Vein endothelial cell (primary cell): ENCODE data around the gene CTXND2. TPM values are rescaled to one million over a fixed set of nuclear protein-coding genes. Genes with fewer than 3 reads are reported as not detected.

Experiments
- total RNA-seq: library from RNA; depleted of rRNA; stranded (reverse); fragments of >200 nt; gene quantifications from 2 replicates; pipeline ENCODE4 v1.2.3, GENCODE V29; 2012

CTXND2 gene
- total RNA-seq: not detected in 2 replicates

GRCh38 chr1:150887018-150887417, at the start of gene CTXND2:
CTXND2 (plus strand) TSS chr1:150887136; CDS start chr1:150912315, 25,179 bp downstream.

GRCh38 chr1:150926097-150926741, 39.3 kb downstream of the CTXND2 start, which contains the start of gene SETDB1:
SETDB1 (plus strand) TSS chr1:150926363; CDS start chr1:150927715, 1,352 bp downstream.

Other genes starting within 250 kb of the CTXND2 start
- 24.2 and 29.9 TPM in 2 replicates for gene GOLPH3L, start 190.0 kb upstream of the CTXND2 start, total RNA-seq
- 0.10 and 0.33 TPM in 2 replicates for gene HORMAD1, start 166.2 kb upstream of the CTXND2 start, total RNA-seq
- 19.6 and 27.0 TPM in 2 replicates for gene CTSS, start 121.4 kb upstream of the CTXND2 start, total RNA-seq
- gene CTSK, start 78.9 kb upstream of the CTXND2 start, total RNA-seq: 2.0 and 3.7 TPM in 2 replicates
- gene ARNT, start 10.5 kb upstream of the CTXND2 start, total RNA-seq: 30.1 and 38.2 TPM in 2 replicates
- 44.4 and 45.6 TPM in 2 replicates for gene SETDB1, start 39.2 kb downstream of the CTXND2 start, total RNA-seq
- gene CERS2, start 87.7 kb downstream of the CTXND2 start, total RNA-seq: 129 and 138 TPM in 2 replicates
- gene ANXA9, start 95.2 kb downstream of the CTXND2 start, total RNA-seq: not detected in 2 replicates
- 13.6 and 15.4 TPM in 2 replicates for gene MINDY1, start 119.8 kb downstream of the CTXND2 start, total RNA-seq
- 6.4 and 8.8 TPM in 2 replicates for gene PRUNE1, start 121.3 kb downstream of the CTXND2 start, total RNA-seq
- not detected in 2 replicates for gene BNIPL, start 149.4 kb downstream of the CTXND2 start, total RNA-seq
- gene C1orf56, start 160.6 kb downstream of the CTXND2 start, total RNA-seq: 2.5 and 2.6 TPM in 2 replicates
- gene CDC42SE1, start 172.5 kb downstream of the CTXND2 start, total RNA-seq: 73.2 and 88.8 TPM in 2 replicates
- gene MLLT11, start 173.3 kb downstream of the CTXND2 start, total RNA-seq: 9.8 and 12.4 TPM in 2 replicates
- 4.6 and 6.8 TPM in 2 replicates for gene GABPB2, start 183.6 kb downstream of the CTXND2 start, total RNA-seq